ENCODE data around the gene PPFIBP2. TPM values are rescaled to one million over a fixed set of nuclear protein-coding genes. Genes with fewer than 3 reads are reported as not detected.
"Not testable (repeated sequence)": the region's sequence is repeated elsewhere in the genome, so short reads cannot be mapped to it uniquely, and the experiment has no call there.

Gene PPFIBP2
- total RNA-seq, 1 donor from 2014 or later = 10.1 TPM

DNA sequence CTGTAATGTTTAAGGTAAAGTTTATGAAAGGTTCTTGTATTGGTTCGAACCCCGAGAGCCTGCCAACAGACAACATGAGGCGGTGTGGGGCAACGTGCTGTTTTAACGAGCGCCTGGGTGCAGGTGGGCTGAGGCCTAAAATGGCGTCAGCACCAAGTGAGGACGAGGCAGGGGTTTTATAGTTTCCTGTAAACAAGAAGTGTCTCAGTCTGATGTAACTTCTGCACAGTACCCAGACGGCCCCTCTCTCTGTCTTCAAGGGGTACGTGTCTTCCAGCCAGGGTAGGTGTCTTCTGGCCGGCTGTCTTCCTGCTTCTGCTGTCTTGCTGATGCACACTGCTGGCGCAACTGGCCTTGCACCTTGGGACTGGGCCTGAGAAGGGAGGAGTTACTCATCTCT lies 2.7 kb downstream of the PPFIBP2 start:
- H3K4me3 Mint-ChIP-seq = peak overlapping the region; percentile 61
- no peaks in the 10 kb centered on the region for H3K36me3 Mint-ChIP-seq (ENCODE audit: low read depth)
- H3K27me3 Mint-ChIP-seq (ENCODE audit: low read depth) = peaks cover 42% of the 10 kb centered on the region
- no peak overlapping the region for H3K27ac Mint-ChIP-seq (ENCODE audit: unreplicated experiment)
- TF ChIP-seq, protein P1, sequence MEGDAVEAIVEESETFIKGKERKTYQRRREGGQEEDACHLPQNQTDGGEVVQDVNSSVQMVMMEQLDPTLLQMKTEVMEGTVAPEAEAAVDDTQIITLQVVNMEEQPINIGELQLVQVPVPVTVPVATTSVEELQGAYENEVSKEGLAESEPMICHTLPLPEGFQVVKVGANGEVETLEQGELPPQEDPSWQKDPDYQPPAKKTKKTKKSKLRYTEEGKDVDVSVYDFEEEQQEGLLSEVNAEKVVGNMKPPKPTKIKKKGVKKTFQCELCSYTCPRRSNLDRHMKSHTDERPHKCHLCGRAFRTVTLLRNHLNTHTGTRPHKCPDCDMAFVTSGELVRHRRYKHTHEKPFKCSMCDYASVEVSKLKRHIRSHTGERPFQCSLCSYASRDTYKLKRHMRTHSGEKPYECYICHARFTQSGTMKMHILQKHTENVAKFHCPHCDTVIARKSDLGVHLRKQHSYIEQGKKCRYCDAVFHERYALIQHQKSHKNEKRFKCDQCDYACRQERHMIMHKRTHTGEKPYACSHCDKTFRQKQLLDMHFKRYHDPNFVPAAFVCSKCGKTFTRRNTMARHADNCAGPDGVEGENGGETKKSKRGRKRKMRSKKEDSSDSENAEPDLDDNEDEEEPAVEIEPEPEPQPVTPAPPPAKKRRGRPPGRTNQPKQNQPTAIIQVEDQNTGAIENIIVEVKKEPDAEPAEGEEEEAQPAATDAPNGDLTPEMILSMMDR (conservative IDR thresholded peaks at IDR 0.05) = no peak
- peaks cover 22% of the 10 kb centered on the region for H3K4me1 Mint-ChIP-seq
- DNase-seq (ENCODE audit: low read depth, low spot score) = no peak
- H3K9me3 Mint-ChIP-seq = peaks cover 3% of the 10 kb centered on the region

DNA sequence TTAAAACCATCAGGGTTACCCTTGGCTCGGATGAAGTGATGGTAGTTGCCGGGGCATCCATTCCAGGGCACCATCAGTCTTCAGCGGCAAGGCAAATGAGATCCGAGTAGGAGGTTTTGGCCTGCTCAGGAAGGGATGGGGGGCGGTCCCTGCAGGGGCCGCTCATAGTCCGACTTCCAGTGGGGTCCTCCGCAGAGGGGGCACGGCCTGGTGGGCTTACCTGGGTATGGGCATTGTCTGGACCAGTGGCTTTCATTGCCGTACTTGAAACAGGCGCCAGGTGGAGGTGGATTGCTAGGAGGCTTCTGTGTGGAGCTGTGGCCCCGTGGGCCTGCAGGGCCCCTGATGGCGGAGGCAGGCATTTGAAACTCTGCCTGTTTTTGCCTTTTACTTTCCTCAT lies 3.9 kb downstream of the PPFIBP2 start:
- not testable (repeated sequence) for H3K27ac Mint-ChIP-seq (ENCODE audit: unreplicated experiment); DNase-seq (ENCODE audit: low read depth, low spot score)
- peaks cover 41% of the 10 kb centered on the region for H3K27me3 Mint-ChIP-seq (ENCODE audit: low read depth)

DNA sequence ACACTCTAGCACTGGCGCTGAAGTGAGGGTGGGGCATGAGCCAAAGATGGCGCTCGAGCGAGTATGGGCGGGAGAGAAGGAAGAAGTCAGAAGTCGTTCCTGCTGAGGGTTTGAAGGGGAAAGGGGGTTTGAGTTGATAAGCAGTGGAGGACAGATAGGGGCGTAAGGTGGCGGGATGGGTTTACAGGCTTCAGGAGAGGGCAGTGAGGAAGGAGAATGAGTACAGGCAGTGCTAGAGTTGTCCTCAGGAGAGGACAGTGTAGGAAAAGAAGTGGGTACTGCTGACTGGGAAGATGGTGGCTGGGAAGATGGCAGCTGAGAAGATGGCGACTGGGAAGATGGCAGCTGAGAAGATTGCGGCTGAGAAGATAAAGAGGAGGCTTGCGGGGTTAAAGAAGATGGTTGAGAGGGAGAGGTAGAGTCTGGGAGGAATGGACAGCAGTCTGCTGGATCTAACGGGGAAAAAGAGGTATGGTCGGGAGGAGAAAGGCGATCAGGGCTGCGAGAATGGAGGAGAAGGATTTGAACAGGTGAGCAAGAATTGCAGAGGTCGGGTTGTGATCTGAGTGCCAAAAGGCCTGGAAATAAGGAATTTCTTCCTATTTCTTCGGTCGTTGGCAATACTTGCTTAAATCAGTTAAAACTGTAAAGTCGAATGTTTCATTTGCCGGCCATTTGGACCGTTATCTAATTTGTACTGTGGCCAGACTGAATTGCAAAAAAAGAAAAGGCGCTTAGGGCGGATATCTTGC lies 5.2 kb downstream of the PPFIBP2 start:
- H3K36me3 Mint-ChIP-seq (ENCODE audit: low read depth) = no peaks in the 10 kb centered on the region
- peaks cover 9% of the 10 kb centered on the region for H3K4me1 Mint-ChIP-seq
- peaks cover 3% of the 10 kb centered on the region for H3K9me3 Mint-ChIP-seq
- H3K4me3 Mint-ChIP-seq = no peak overlapping the region
- TF ChIP-seq, protein P1 (conservative IDR thresholded peaks at IDR 0.05) = no peak
- peaks cover 36% of the 10 kb centered on the region for H3K27me3 Mint-ChIP-seq (ENCODE audit: low read depth)
- DNase-seq (ENCODE audit: low read depth, low spot score) = no peak
- H3K27ac Mint-ChIP-seq (ENCODE audit: unreplicated experiment) = peak overlapping the region; percentile 77

More for the DNA sequence above, 3.9 kb downstream of the PPFIBP2 start:
- H3K9me3 Mint-ChIP-seq; H3K36me3 Mint-ChIP-seq (ENCODE audit: low read depth); H3K4me3 Mint-ChIP-seq: not testable (repeated sequence)
- peaks cover 12% of the 10 kb centered on the region for H3K4me1 Mint-ChIP-seq

DNA sequence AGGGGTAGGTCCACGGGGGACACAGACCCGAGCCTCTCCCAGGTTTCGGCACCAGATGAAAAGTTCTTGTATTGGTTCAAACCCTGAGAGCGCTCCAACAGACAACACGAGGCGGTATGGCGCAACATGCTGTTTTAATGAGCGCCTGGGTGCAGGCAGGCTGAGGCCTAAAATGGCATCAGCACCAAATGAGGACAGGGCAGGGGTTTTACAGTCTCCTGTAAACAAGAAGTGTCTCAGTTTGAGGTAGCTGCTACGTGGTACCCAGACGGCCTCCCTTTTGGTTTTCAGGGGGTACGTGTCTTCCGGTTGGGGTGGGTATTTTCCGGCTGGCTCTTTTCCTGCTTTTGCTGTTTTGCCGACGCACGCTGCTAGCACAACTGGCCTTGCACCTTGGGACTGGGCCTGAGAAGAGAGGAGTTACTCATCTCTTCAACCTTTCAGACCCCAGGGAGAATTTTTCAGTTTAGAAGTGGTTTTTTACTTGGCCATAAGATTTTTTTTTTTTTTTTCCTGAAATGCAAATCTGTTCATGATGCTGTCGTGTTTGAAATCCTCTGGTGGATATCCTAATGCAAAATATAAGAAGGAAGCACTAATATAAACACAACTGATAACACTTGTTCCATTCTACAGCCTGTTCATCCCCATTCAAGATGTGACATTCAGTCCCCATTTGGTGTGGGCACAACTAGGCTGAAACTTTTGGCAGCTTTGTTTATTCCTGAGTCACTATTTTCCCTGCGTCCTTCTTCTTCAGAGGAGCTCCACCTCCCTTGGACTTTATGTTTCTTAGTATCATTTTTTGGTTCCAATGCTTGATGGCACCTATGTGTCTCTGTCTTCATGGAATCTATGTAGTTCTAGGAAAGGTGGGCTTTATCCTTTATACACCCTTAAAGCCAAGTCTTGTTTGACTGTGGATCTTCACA lies 6.5 kb downstream of the PPFIBP2 start:
- DNase-seq (ENCODE audit: low read depth, low spot score) = no peak
- TF ChIP-seq, protein P1 (conservative IDR thresholded peaks at IDR 0.05) = no peak
- H3K4me3 Mint-ChIP-seq = no peak overlapping the region
- H3K9me3 Mint-ChIP-seq = peaks cover 3% of the 10 kb centered on the region
- H3K36me3 Mint-ChIP-seq (ENCODE audit: low read depth) = no peaks in the 10 kb centered on the region
- no peak overlapping the region for H3K27ac Mint-ChIP-seq (ENCODE audit: unreplicated experiment)
- H3K4me1 Mint-ChIP-seq = peaks cover 8% of the 10 kb centered on the region
- peaks cover 24% of the 10 kb centered on the region for H3K27me3 Mint-ChIP-seq (ENCODE audit: low read depth)

DNA sequence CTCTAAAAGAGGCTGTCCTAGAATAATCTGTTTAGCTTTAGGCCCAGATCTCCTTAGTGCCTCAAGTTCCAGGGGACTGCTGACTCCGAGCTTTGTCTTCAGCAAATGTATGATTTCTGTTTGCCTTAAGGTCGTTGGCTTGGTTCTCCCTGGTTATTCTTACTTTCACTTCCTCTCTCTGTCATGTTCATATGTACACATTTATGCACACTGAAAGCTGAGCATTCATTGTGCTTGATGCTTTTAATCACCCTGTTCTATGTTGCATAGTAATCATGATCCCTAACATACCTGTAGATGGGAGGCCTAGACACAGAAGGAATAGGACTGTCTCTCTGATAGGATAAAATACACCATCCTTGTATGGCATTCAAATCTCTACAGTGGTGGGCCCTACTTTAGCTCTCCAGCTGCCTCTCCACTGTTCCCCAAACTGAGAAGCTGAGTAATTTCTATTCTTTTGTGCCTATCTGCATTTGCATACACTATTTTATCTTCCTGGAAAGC lies 7.2 kb downstream of the PPFIBP2 start:
- H3K4me1 Mint-ChIP-seq = peaks cover 8% of the 10 kb centered on the region
- no peaks in the 10 kb centered on the region for H3K36me3 Mint-ChIP-seq (ENCODE audit: low read depth)
- peaks cover 3% of the 10 kb centered on the region for H3K9me3 Mint-ChIP-seq
- TF ChIP-seq, protein P1 (conservative IDR thresholded peaks at IDR 0.05) = no peak
- H3K27me3 Mint-ChIP-seq (ENCODE audit: low read depth) = peaks cover 17% of the 10 kb centered on the region
- no peak for DNase-seq (ENCODE audit: low read depth, low spot score)
- no peak overlapping the region for H3K4me3 Mint-ChIP-seq
- H3K27ac Mint-ChIP-seq (ENCODE audit: unreplicated experiment) = no peak overlapping the region
